K562 (cell line): ENCODE data around the gene REEP2. TPM values are rescaled to one million over a fixed set of nuclear protein-coding genes. Genes with fewer than 3 reads are reported as not detected.

Source experiments
- ASH1L ChIP-seq: fragments of 450-650 bp; IDR thresholded peaks from 2 replicates; pipeline ENCODE4 v1.6.1; 2018; ENCODE audit warnings: borderline replicate concordance, mild to moderate bottlenecking, low read depth; ENCODE audit not compliant: partially characterized antibody
- BCL6 ChIP-seq: fragments of 250-450 bp; sonication (Bioruptor Pico); IDR thresholded peaks from 2 replicates; pipeline ENCODE4 v1.4.0; 2020
- BMI1 ChIP-seq: fragments of 150-350 bp; IDR thresholded peaks from 2 replicates; pipeline ENCODE4 v1.6.1; 2014; ENCODE audit warnings: low read length
- DACH1 ChIP-seq: fragments of 450-650 bp; IDR thresholded peaks from 2 replicates; pipeline ENCODE4 v1.6.1; 2018; ENCODE audit not compliant: partially characterized antibody
- DEAF1 ChIP-seq: fragments of 450-650 bp; formaldehyde crosslinking; IDR thresholded peaks from 2 replicates; pipeline ENCODE4 v1.4.0; 2020; ENCODE audit warnings: mild to moderate bottlenecking, moderate library complexity
- HDGF ChIP-seq: fragments of 450-650 bp; IDR thresholded peaks from 2 replicates; pipeline ENCODE4 v1.6.1; 2016
- KAT2B ChIP-seq: IDR thresholded peaks from one replicate; pipeline ENCODE4 v1.6.1; 2012; ENCODE audit warnings: low read depth, mild to moderate bottlenecking, control low read depth, inconsistent platforms, low read length, moderate library complexity
- LARP7 ChIP-seq: fragments of 450-650 bp; IDR thresholded peaks from 2 replicates; pipeline ENCODE4 v1.6.1; 2016
- RCOR1 ChIP-seq, 2 experiments: IDR thresholded peaks; 2 replicates each; pipeline ENCODE4 v1.6.1; 2012; ENCODE audit warnings: low read depth in 2 of 2, low read length in 2 of 2, borderline replicate concordance in 1 of 2, improper control_type of control experiment in 1 of 2
- RNF2 ChIP-seq: sonication (generic); IDR thresholded peaks from 2 replicates; pipeline ENCODE4 v1.6.1; 2016
- SMARCB1 ChIP-seq: IDR thresholded peaks from 2 replicates; pipeline ENCODE4 v1.6.1; 2011; ENCODE audit warnings: improper control_type of control experiment, low read depth; ENCODE audit not compliant: insufficient read length
- SRF ChIP-seq, 2 experiments: fragments of 250-450, 450-650 bp in 1 of 2; sonication (Bioruptor Pico) in 1 of 2; sonication (generic) in 1 of 2; formaldehyde crosslinking; IDR thresholded peaks; 2 replicates each; pipeline versions ENCODE4 v1.5.0 to v1.5.1; 2020 to 2022; ENCODE audit warnings: mild to moderate bottlenecking in 1 of 2, missing genetic modification reagents in 1 of 2
- TBP ChIP-seq: optimal IDR thresholded peaks from 2 replicates; pipeline ENCODE3; 2011; ENCODE audit warnings: low read depth, low read length, improper control_type of control experiment
- USF1 ChIP-seq: sonication (generic); formaldehyde crosslinking; IDR thresholded peaks from 2 replicates; pipeline ENCODE4 v1.9.0; 2022; ENCODE audit warnings: mild to moderate bottlenecking, missing genetic modification reagents
- ZFX ChIP-seq: sonication (generic); formaldehyde crosslinking; IDR thresholded peaks from 2 replicates; pipeline ENCODE4 v1.8.0; 2022; ENCODE audit warnings: mild to moderate bottlenecking, missing genetic modification reagents, moderate library complexity
- ZNF212 ChIP-seq: fragments of 450-650 bp; formaldehyde crosslinking; IDR thresholded peaks from 2 replicates; pipeline ENCODE4 v1.4.0; 2020; ENCODE audit warnings: mild to moderate bottlenecking
- ZNF239 ChIP-seq: fragments of 250-450 bp; sonication (Bioruptor Pico); IDR thresholded peaks from 2 replicates; pipeline ENCODE4 v1.4.0; 2020; ENCODE audit warnings: mild to moderate bottlenecking
- ZNF316 ChIP-seq: fragments of 450-650 bp; IDR thresholded peaks from 2 replicates; pipeline ENCODE4 v1.6.1; 2016
- polyA plus RNA-seq, 8 experiments: library from polyadenylated mRNA; depleted of rRNA in 4 of 8; stranded (reverse) in 5 of 8; unstranded in 3 of 8; fragments of >200 nt; fragmentation: Nextera tagmentation in 2 of 8; fragmentation: Illumina TruSeq in 1 of 8; extraction: Ambion mirVana in 2 of 8; extraction: Trizol in 1 of 8; gene quantifications; 2 replicates each; pipeline versions ENCODE4 v1.2.1 to v1.2.3, GENCODE V29; 2011 to 2014; ENCODE audit warnings: inconsistent platforms in 1 of 8, missing spikeins in 1 of 8
- total RNA-seq, 7 experiments: library from RNA; depleted of rRNA in 6 of 7; stranded (reverse); fragments of >200 nt in 6 of 7; fragmentation: Illumina TruSeq in 2 of 7; extraction: Trizol in 2 of 7; gene quantifications; 2 replicates each; pipeline versions ENCODE4 v1.2.1 to v1.2.3, GENCODE V29; 2011 to 2021; ENCODE audit warnings: low replicate concordance in 1 of 7
- TF ChIP-seq, protein P1 (sequence below): sonication (generic); formaldehyde crosslinking; IDR thresholded peaks from 2 replicates; pipeline ENCODE4 v1.4.0; 2020; ENCODE audit warnings: mild to moderate bottlenecking, missing genetic modification reagents
- TF ChIP-seq, protein P2 (sequence below): fragments of 250-450 bp; sonication (Bioruptor Pico); IDR thresholded peaks from 2 replicates; pipeline ENCODE4 v1.5.0; 2021
- TF ChIP-seq, protein P3 (sequence below): sonication (generic); formaldehyde crosslinking; IDR thresholded peaks from 2 replicates; pipeline ENCODE4 v1.8.0; 2022; ENCODE audit warnings: missing genetic modification reagents, mild to moderate bottlenecking, borderline replicate concordance
- TF ChIP-seq, protein P4 (sequence below): fragments of 200-400 bp; formaldehyde crosslinking; IDR thresholded peaks from 2 replicates; pipeline ENCODE4 v1.6.1; 2017; ENCODE audit warnings: mild to moderate bottlenecking, low read depth, low read length, moderate library complexity

The REEP2 gene
- total and polyA plus RNA-seq, 9 of the 15 experiments (the other 6 are each of a cell fraction or from before 2014, with no cell fraction given) = 0.03 to 1.1 (median 0.12) TPM; not detected in 1

DNA sequence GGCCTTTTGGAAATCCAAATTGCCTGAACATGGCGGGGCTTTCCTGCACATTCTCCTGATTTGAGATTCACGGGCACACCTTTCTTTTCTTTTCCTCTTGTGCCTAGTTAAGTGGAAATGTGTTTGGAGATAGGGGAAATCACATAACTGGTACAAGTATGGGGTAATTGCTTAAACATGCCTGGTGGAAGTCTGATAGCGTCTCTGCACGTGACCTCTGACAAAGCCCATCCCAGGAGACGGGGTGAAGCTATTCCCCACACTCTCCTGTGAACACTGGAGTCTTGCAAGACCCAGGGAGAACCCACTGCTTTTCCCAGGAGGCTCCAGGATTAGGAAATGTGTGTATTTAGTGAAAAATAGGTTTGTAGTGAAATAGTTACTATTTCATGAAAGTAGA lies 2.9 kb upstream of the REEP2 start (continued):
- TF ChIP-seq, protein P1, sequence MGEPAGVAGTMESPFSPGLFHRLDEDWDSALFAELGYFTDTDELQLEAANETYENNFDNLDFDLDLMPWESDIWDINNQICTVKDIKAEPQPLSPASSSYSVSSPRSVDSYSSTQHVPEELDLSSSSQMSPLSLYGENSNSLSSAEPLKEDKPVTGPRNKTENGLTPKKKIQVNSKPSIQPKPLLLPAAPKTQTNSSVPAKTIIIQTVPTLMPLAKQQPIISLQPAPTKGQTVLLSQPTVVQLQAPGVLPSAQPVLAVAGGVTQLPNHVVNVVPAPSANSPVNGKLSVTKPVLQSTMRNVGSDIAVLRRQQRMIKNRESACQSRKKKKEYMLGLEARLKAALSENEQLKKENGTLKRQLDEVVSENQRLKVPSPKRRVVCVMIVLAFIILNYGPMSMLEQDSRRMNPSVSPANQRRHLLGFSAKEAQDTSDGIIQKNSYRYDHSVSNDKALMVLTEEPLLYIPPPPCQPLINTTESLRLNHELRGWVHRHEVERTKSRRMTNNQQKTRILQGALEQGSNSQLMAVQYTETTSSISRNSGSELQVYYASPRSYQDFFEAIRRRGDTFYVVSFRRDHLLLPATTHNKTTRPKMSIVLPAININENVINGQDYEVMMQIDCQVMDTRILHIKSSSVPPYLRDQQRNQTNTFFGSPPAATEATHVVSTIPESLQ = no peak
- TF ChIP-seq RCOR1 (IDR thresholded peaks at IDR 0.05; ENCODE audit: borderline replicate concordance in 1 of 2, low read depth in 2 of 2, low read length in 2 of 2) (peak in 1 of 2 experiments; percentile 33; a peak in 1 of 4 replicates), BCL6 (CRISPR knock-in tag) (no peak), HDGF (no peak), SRF (CRISPR knock-in tag; IDR thresholded peaks at IDR 0.05) (no peak), ZNF239 (CRISPR knock-in tag) (no peak), ZNF316 (no peak), BMI1 (no peak), RNF2 (no peak), ASH1L (no peak), SMARCB1 (no peak), DACH1 (no peak), DEAF1 (CRISPR knock-in tag) (no peak), ZFX (CRISPR knock-in tag) (no peak), ZNF212 (no peak), TBP (no peak), KAT2B (no peak), LARP7 (no peak), USF1 (CRISPR knock-in tag) (peak; percentile 52)
- TF ChIP-seq, protein P2, sequence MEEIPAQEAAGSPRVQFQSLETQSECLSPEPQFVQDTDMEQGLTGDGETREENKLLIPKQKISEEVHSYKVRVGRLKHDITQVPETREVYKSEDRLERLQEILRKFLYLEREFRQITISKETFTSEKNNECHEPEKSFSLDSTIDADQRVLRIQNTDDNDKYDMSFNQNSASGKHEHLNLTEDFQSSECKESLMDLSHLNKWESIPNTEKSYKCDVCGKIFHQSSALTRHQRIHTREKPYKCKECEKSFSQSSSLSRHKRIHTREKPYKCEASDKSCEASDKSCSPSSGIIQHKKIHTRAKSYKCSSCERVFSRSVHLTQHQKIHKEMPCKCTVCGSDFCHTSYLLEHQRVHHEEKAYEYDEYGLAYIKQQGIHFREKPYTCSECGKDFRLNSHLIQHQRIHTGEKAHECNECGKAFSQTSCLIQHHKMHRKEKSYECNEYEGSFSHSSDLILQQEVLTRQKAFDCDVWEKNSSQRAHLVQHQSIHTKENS (CRISPR knock-in tag) = no peak
- TF ChIP-seq, protein P3, sequence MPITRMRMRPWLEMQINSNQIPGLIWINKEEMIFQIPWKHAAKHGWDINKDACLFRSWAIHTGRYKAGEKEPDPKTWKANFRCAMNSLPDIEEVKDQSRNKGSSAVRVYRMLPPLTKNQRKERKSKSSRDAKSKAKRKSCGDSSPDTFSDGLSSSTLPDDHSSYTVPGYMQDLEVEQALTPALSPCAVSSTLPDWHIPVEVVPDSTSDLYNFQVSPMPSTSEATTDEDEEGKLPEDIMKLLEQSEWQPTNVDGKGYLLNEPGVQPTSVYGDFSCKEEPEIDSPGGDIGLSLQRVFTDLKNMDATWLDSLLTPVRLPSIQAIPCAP (CRISPR knock-in tag) = no peak
- TF ChIP-seq, protein P4, sequence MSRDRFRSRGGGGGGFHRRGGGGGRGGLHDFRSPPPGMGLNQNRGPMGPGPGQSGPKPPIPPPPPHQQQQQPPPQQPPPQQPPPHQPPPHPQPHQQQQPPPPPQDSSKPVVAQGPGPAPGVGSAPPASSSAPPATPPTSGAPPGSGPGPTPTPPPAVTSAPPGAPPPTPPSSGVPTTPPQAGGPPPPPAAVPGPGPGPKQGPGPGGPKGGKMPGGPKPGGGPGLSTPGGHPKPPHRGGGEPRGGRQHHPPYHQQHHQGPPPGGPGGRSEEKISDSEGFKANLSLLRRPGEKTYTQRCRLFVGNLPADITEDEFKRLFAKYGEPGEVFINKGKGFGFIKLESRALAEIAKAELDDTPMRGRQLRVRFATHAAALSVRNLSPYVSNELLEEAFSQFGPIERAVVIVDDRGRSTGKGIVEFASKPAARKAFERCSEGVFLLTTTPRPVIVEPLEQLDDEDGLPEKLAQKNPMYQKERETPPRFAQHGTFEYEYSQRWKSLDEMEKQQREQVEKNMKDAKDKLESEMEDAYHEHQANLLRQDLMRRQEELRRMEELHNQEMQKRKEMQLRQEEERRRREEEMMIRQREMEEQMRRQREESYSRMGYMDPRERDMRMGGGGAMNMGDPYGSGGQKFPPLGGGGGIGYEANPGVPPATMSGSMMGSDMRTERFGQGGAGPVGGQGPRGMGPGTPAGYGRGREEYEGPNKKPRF = no peak
